MV-4-11 (cell line): ENCODE data around the gene STK39.

Source experiments
- DNase-seq: peaks from one replicate; lab custom pipeline; 2025; lab: John Stamatoyannopoulos, UW

Gene STK39

GRCh38 chr2:168050377-168050776 lies 197.0 kb downstream of the STK39 start:
- no peak for DNase-seq

DNA sequence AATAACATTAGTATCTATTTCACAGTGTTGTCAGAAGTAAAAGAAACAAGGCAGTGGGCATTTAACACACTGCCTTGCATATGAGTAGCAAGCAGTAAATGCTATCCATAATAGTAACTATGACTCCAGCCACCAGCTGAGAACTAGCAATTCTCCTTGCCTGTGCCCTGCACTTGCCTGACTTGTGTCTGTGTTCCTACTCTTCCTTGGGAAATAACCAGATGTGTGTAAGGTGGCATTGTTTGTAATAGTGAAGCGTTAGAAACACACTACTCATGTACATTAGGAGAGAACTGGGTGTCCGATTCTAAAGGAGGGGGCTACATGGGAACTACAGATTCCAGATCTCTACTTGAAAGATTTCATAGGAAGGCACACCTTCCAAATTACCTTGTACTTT lies 197.8 kb downstream of the STK39 start:
- DNase-seq, result no peak

- DNase-seq, result no peak
Observed at GRCh38 chr2:168047091-168047690, 200.2 kb downstream of the STK39 start.

GRCh38 chr2:168044579-168044978 lies 202.8 kb downstream of the STK39 start:
- DNase-seq, result no peak

DNA sequence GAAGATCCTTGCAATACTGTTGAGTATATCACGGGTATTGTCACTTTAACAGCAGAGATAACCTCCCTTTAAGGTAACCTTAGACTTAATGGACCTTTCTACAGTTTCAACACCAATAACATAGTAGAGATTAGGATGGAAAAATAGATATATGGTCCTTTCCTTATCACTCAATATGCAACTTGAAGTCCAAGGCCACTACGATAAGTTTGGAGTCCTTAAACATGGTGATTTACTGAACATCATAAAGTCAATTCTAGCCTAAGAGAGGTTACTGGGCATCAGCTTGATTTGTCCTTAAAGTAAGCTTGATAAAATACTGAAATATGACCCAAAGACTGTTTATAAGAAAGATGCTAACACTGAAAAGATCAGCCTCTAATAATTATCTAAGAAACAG lies 203.2 kb downstream of the STK39 start:
- no peak for DNase-seq

DNA sequence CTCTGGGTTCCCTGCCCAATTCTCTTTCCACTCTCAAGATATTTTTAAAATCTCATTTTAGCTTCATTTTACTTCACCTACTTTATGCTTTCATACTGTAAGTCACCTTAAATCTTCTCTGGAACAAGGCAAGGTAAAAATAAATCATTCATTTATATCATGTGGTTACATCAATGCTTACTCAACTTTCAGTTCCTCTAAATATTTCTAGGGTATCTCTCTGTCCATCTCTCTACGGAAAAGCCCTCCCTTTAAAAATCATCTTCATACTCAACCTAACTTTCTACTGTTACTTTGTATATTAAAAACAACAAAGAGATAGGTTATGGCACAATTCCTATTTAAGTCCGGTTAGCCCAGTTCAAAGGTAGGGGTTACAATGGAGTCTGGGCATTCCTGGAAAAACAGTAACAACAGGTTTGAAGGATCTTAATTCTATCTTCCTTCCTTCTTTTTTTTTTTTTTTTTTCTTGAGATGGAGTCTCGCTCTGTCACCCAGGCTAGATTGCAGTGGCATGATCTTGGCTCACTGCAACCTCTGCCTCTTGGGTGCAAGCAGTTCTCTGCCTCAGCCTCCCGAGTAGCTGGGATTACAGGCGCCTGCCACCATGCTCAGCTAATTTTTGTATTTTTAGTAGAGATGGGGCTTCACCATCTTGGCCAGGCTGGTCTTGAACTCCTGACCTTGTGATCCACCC lies 205.1 kb downstream of the STK39 start:
- DNase-seq, result peak; percentile 29

DNA sequence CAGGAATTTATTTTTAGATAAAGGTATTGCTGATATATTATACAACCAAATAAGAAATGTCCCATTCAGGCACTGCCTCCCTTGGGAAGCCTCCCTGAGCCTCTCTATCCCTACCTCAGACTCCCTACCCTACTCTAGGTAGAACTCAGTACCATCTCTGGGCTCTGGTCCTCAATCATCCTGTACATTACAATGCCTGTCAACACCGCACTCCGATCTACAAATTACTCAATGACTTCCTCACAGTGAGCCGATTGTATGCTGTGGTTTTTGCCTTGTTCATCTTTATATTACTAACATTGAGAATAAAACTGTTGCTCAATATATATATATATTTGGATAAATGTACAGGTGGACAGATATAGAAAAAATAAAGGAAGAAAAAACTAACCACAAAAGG lies 207.5 kb downstream of the STK39 start:
- peak; percentile 5 for DNase-seq

- no peak for DNase-seq
Observed at GRCh38 chr2:168037778-168038177, 209.6 kb downstream of the STK39 start.

- DNase-seq, result no peak
Observed at GRCh38 chr2:168035458-168035857, 211.9 kb downstream of the STK39 start.

- no peak for DNase-seq
Observed at GRCh38 chr2:168034616-168035015, 212.8 kb downstream of the STK39 start.

DNA sequence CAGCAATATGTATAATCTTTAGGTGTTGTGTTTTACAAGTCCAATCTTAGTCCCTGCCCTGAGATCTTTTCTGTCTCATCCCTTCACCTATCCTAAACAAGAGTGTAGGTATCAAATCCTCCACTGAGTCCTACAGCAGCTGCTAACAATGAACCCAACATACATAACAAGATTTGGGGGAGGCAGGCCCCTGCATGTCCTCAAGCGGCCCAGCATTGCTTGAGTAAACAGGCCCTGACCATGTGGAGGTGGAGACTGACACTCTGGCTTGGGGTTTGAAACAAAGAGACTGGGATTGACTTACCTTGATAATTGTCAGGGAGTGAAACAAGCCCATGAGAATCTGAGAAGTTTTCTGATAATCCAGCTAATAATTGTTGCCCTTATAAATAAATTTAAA lies 213.4 kb downstream of the STK39 start:
- no peak for DNase-seq

GRCh38 chr2:168032091-168032490 lies 215.3 kb downstream of the STK39 start:
- no peak for DNase-seq

DNA sequence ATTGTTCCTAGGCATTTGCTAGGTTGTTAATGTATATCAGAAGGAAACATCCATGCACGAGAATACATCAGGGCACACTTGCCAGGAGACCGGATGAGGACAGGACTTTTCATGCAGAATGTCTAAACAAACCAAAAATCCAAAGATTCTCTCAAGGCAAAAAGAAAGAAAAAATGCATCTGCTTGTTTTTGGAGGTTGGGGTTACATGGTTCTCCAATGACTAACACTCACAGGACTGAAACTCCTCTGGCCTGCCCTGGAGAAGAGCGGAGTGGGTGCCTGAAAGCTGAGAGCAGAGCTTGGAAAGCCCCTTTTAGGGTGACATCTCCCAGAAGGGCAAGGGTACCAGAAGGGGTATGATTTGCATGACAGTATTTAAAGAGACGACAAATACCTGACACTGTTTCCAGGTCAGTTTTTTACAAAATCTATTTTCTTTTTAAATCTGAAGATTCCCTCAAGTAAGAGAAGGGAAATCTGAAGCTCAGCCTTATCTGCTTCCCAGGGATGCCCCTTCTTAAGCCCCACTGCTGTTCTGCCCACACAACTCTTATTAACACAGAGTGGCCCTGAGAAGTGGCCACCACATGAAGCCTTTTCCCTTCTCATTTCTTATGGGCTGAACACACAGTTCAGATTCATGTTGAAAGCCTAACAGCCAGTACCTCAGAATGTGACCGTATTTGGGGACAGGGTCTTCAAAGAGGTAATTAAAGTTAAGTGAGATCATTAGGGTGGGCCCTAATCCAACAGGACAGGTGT lies 216.4 kb downstream of the STK39 start:
- DNase-seq, result no peak

DNA sequence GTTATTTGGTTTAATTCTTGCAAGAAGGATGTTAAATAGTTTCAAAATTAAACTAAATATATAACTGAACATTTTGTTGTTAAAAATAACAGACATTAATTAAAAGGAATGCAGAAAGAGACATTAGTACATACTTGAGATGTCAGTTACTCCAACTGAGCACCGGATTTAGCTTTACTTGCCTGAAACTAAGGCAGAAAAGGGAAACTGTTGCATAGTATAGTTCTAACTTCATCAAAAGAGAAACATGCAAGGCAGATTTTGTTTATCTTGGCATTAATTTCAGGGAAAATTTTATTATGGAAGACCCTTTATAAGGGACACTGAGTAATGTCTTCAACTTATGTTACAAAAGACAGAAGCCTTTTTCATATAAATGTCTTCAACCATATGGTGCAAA lies 218.3 kb downstream of the STK39 start:
- no peak for DNase-seq

GRCh38 chr2:168028362-168028761 lies 219.0 kb downstream of the STK39 start:
- DNase-seq, result no peak

DNA sequence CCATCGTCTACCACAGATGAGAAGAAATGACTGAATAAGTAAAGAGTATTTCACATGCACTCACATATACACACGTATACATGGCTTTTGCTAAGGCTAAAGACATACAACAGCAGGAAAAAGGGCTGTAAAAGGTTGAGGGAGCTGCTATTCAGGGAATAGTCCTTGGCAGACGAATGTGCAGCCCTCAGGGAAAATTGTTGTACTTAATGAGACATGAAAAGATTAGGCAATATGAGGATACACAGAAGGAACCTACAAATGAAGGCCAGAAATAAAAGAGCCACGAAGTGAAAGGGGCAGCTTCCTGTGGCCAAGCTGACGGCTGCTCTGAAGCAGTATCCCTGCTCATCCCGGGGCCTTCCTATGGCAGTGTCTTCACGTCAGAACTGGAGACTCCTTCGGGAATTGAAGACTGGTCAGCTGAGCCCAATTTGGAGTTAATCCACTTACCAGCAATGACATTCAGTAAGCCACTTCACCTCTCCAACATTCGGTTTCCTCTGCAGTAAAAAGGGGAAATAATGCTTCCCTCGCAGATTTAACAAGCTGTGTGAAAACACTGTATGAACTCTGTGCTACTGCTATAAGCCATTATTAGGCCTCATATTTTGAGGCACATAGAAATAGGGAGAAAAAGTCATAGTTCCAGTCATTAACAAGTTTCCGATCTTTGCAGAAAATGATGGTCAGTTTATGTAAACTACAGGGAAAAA lies 221.8 kb downstream of the STK39 start:
- DNase-seq, result peak; percentile 68

GRCh38 chr2:168024459-168024858 lies 222.9 kb downstream of the STK39 start:
- DNase-seq, result no peak

- no peak for DNase-seq
Observed at GRCh38 chr2:168021800-168022587, 225.4 kb downstream of the STK39 start.

- no peak for DNase-seq
Observed at GRCh38 chr2:168015274-168015953, 232.0 kb downstream of the STK39 start.

- DNase-seq, result no peak
Observed at GRCh38 chr2:168009900-168010299, 237.5 kb downstream of the STK39 start.

- DNase-seq, result no peak
Observed at GRCh38 chr2:168008646-168009195, 238.7 kb downstream of the STK39 start.
